Measurements from ENCODE around the gene YPEL2.

YPEL2 gene

GRCh38 chr17:59396134-59396826 is 64.8 kb downstream of the YPEL2 start:
- peaks cover 6 to 53% (median 25%) of the 10 kb centered on the region in 4 experiments for H3K36me3 ChIP-seq (ENCODE audit: control insufficient read depth in 4 of 4, insufficient read depth in 4 of 4, low read length in 3 of 4)
- no peak for DNase-seq
- no peak overlapping the region for H3K4me3 ChIP-seq (ENCODE audit: control insufficient read depth in 1 of 7, extremely low read depth in 1 of 7, insufficient read depth in 4 of 7, low read depth in 2 of 7, low read length in 6 of 7)
- H3K27ac ChIP-seq (ENCODE audit: insufficient read depth in 1 of 2, low read depth in 1 of 2, low read length in 2 of 2, poor library complexity in 1 of 2, severe bottlenecking in 2 of 2): no peak overlapping the region
- CTCF ChIA-PET: interaction anchor here (1.2 kb wide), 1 partner anchor 33 kb away, joined by 3 read pairs; no protein-coding TSS in a partner anchor
- WGBS (ENCODE audit: insufficient coverage): 97% methylated on average over 7 of the region's 9 CpGs
- no peaks in the 10 kb centered on the region for H3K27me3 ChIP-seq (replicated peaks in 2 of 5; ENCODE audit: control insufficient read depth in 4 of 5, insufficient read depth in 5 of 5, low read length in 4 of 5)
- H3K4me1 ChIP-seq (ENCODE audit: control extremely low read depth in 1 of 4, control insufficient read depth in 4 of 4, insufficient read depth in 4 of 4, low read length in 3 of 4): no peaks in the 10 kb centered on the region
- no peaks in the 10 kb centered on the region for H3K9me3 ChIP-seq (ENCODE audit: control extremely low read depth in 1 of 5, control insufficient read depth in 4 of 5, insufficient read depth in 2 of 5, low read depth in 1 of 5, low read length in 4 of 5)
- POLR2A ChIA-PET: interaction anchor here (0.7 kb wide), 1 partner anchor 11 kb away, joined by 3 read pairs; no protein-coding TSS in a partner anchor

- DNase-seq: no peak
- no peaks in the 10 kb centered on the region for H3K27me3 ChIP-seq (replicated peaks in 2 of 5; ENCODE audit: control insufficient read depth in 4 of 5, insufficient read depth in 5 of 5, low read length in 4 of 5)
- no peak overlapping the region for H3K4me3 ChIP-seq (ENCODE audit: control insufficient read depth in 1 of 7, extremely low read depth in 1 of 7, insufficient read depth in 4 of 7, low read depth in 2 of 7, low read length in 6 of 7)
- ChIA-PET POLR2A (no interaction called here), CTCF (interaction anchor here (0.8 kb wide), 1 partner anchor 8 kb away, joined by 3 read pairs; no protein-coding TSS in a partner anchor)
- H3K27ac ChIP-seq (ENCODE audit: insufficient read depth in 1 of 2, low read depth in 1 of 2, low read length in 2 of 2, poor library complexity in 1 of 2, severe bottlenecking in 2 of 2): no peak overlapping the region
- no peaks in the 10 kb centered on the region for H3K9me3 ChIP-seq (ENCODE audit: control extremely low read depth in 1 of 5, control insufficient read depth in 4 of 5, insufficient read depth in 2 of 5, low read depth in 1 of 5, low read length in 4 of 5)
- peaks cover 6 to 47% (median 23%) of the 10 kb centered on the region in 4 experiments for H3K36me3 ChIP-seq (ENCODE audit: control insufficient read depth in 4 of 4, insufficient read depth in 4 of 4, low read length in 3 of 4)
- no peaks in the 10 kb centered on the region for H3K4me1 ChIP-seq (ENCODE audit: control extremely low read depth in 1 of 4, control insufficient read depth in 4 of 4, insufficient read depth in 4 of 4, low read length in 3 of 4)
- WGBS (ENCODE audit: insufficient coverage): 100% methylated on average over 8 of the region's 15 CpGs
Measured at GRCh38 chr17:59397316-59398073, 66.0 kb downstream of the YPEL2 start.

- WGBS (ENCODE audit: insufficient coverage): 100% methylated on average over 5 of the region's 7 CpGs
- POLR2A ChIA-PET: no interaction called here
- CTCF ChIA-PET: no interaction called here
Measured at GRCh38 chr17:59399914-59400313, 68.5 kb downstream of the YPEL2 start.

DNA sequence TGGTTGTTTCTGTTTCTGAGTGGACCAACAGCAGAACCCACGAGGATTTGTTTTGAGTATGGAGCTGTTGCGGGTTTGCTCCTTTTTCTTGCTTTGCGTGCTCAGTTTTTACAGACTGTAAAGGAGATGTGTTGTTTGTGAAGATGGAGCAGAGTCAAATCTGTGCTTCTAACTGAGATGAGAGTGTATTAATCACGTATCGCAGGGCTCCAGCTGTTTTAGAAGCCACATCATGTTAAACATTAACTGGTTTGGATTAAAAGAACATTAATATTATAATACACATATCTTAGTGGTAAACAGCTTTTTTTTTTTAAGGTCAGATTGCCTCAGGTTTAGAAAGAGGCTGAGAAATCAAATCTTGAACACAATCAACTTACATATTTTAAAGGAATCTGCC is 69.4 kb downstream of the YPEL2 start:
- H3K4me1 ChIP-seq (ENCODE audit: control extremely low read depth in 1 of 4, control insufficient read depth in 4 of 4, insufficient read depth in 4 of 4, low read length in 3 of 4): no peaks in the 10 kb centered on the region
- CTCF ChIA-PET: interaction anchor here (0.6 kb wide), 1 partner anchor 30 kb away, joined by 4 read pairs; no protein-coding TSS in a partner anchor
- WGBS (ENCODE audit: insufficient coverage): no CpG with 5 or more reads among the region's 5 CpGs

More at GRCh38 chr17:59399914-59400313, 68.5 kb downstream of the YPEL2 start:
- H3K27me3 ChIP-seq (replicated peaks in 2 of 5; ENCODE audit: control insufficient read depth in 4 of 5, insufficient read depth in 5 of 5, low read length in 4 of 5): no peaks in the 10 kb centered on the region
- H3K36me3 ChIP-seq (ENCODE audit: control insufficient read depth in 4 of 4, insufficient read depth in 4 of 4, low read length in 3 of 4): peaks cover 6 to 45% (median 20%) of the 10 kb centered on the region in 4 experiments
- no peak overlapping the region for H3K4me3 ChIP-seq (ENCODE audit: control insufficient read depth in 1 of 7, extremely low read depth in 1 of 7, insufficient read depth in 4 of 7, low read depth in 2 of 7, low read length in 6 of 7)
- no peak for DNase-seq
- H3K9me3 ChIP-seq (ENCODE audit: control extremely low read depth in 1 of 5, control insufficient read depth in 4 of 5, insufficient read depth in 2 of 5, low read depth in 1 of 5, low read length in 4 of 5): no peaks in the 10 kb centered on the region
- no peaks in the 10 kb centered on the region for H3K4me1 ChIP-seq (ENCODE audit: control extremely low read depth in 1 of 4, control insufficient read depth in 4 of 4, insufficient read depth in 4 of 4, low read length in 3 of 4)
- no peak overlapping the region for H3K27ac ChIP-seq (ENCODE audit: insufficient read depth in 1 of 2, low read depth in 1 of 2, low read length in 2 of 2, poor library complexity in 1 of 2, severe bottlenecking in 2 of 2)

DNA sequence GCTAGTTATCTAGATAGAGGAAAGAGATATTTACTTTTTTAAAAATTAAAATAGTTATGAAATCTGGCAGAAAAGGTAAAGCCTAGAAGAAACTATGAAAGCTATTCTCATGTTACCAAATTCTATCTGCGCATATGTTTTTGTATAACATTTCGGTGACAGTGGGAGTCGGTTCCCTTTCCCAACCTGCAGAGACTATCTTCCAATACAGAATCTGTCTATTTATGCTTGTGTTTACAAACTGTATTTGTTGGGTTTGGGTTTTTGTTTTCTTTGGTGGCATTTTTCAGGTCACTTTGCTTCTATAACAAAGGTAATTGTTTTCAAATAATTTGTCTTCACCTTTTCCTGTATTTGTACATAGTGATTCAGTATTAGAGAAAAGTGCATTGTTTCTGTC is 69.8 kb downstream of the YPEL2 start:
- ChIA-PET POLR2A (no interaction called here), CTCF (interaction anchor here (1.1 kb wide), 1 partner anchor 40 kb away, joined by 4 read pairs; no protein-coding TSS in a partner anchor)
- 100% methylated on average over 1 of the region's 3 CpGs for WGBS (ENCODE audit: insufficient coverage)
- Histone ChIP-seq H3K9me3 (ENCODE audit: control extremely low read depth in 1 of 5, control insufficient read depth in 4 of 5, insufficient read depth in 2 of 5, low read depth in 1 of 5, low read length in 4 of 5) (no peaks in the 10 kb centered on the region), H3K27ac (ENCODE audit: insufficient read depth in 1 of 2, low read depth in 1 of 2, low read length in 2 of 2, poor library complexity in 1 of 2, severe bottlenecking in 2 of 2) (no peak overlapping the region), H3K4me3 (ENCODE audit: control insufficient read depth in 1 of 7, extremely low read depth in 1 of 7, insufficient read depth in 4 of 7, low read depth in 2 of 7, low read length in 6 of 7) (no peak overlapping the region), H3K36me3 (ENCODE audit: control insufficient read depth in 4 of 4, insufficient read depth in 4 of 4, low read length in 3 of 4) (peaks cover 8 to 42% (median 17%) of the 10 kb centered on the region in 4 experiments), H3K27me3 (replicated peaks in 2 of 5; ENCODE audit: control insufficient read depth in 4 of 5, insufficient read depth in 5 of 5, low read length in 4 of 5) (no peaks in the 10 kb centered on the region), H3K4me1 (ENCODE audit: control extremely low read depth in 1 of 4, control insufficient read depth in 4 of 4, insufficient read depth in 4 of 4, low read length in 3 of 4) (no peaks in the 10 kb centered on the region)
- no peak for DNase-seq

More for the DNA sequence above, 69.4 kb downstream of the YPEL2 start:
- Histone ChIP-seq H3K9me3 (ENCODE audit: control extremely low read depth in 1 of 5, control insufficient read depth in 4 of 5, insufficient read depth in 2 of 5, low read depth in 1 of 5, low read length in 4 of 5) (no peaks in the 10 kb centered on the region), H3K27ac (ENCODE audit: insufficient read depth in 1 of 2, low read depth in 1 of 2, low read length in 2 of 2, poor library complexity in 1 of 2, severe bottlenecking in 2 of 2) (no peak overlapping the region), H3K27me3 (replicated peaks in 2 of 5; ENCODE audit: control insufficient read depth in 4 of 5, insufficient read depth in 5 of 5, low read length in 4 of 5) (no peaks in the 10 kb centered on the region), H3K4me3 (ENCODE audit: control insufficient read depth in 1 of 7, extremely low read depth in 1 of 7, insufficient read depth in 4 of 7, low read depth in 2 of 7, low read length in 6 of 7) (no peak overlapping the region), H3K36me3 (ENCODE audit: control insufficient read depth in 4 of 4, insufficient read depth in 4 of 4, low read length in 3 of 4) (peaks cover 6 to 42% (median 17%) of the 10 kb centered on the region in 4 experiments)
- POLR2A ChIA-PET: no interaction called here
- DNase-seq: no peak

DNA sequence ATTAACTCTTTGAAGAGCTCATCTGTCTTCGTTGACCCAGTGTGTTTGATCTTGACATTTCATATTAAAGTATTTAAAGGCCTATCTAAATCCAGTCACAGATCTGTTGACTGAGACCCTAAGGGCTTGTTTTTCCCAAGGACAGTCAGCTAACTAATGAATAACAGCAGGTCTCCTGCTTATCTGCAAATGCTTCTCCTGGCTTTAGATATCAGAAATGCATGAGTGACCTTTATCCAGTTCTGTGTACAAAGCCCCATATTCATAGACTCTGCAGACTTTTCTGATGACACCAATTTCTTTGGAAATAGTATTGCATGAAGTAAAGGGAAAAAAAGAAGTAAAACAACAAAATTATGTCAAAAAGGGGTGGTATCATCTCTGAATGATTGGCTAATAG is 70.3 kb downstream of the YPEL2 start:
- POLR2A ChIA-PET: interaction anchor here (0.6 kb wide), 1 partner anchor 1198 kb away, joined by 3 read pairs; the partner anchor contains the start of gene PPM1D
- CTCF ChIA-PET: interaction anchor here (1.1 kb wide), 1 partner anchor 40 kb away, joined by 4 read pairs; no protein-coding TSS in a partner anchor
- peaks cover 8 to 37% (median 16%) of the 10 kb centered on the region in 4 experiments for H3K36me3 ChIP-seq (ENCODE audit: control insufficient read depth in 4 of 4, insufficient read depth in 4 of 4, low read length in 3 of 4)
- no CpG with 5 or more reads among the region's 1 CpG for WGBS (ENCODE audit: insufficient coverage)
- H3K4me1 ChIP-seq (ENCODE audit: control extremely low read depth in 1 of 4, control insufficient read depth in 4 of 4, insufficient read depth in 4 of 4, low read length in 3 of 4): no peaks in the 10 kb centered on the region
- no peaks in the 10 kb centered on the region for H3K27me3 ChIP-seq (replicated peaks in 2 of 5; ENCODE audit: control insufficient read depth in 4 of 5, insufficient read depth in 5 of 5, low read length in 4 of 5)
- H3K9me3 ChIP-seq (ENCODE audit: control extremely low read depth in 1 of 5, control insufficient read depth in 4 of 5, insufficient read depth in 2 of 5, low read depth in 1 of 5, low read length in 4 of 5): no peaks in the 10 kb centered on the region
- no peak overlapping the region for H3K27ac ChIP-seq (ENCODE audit: insufficient read depth in 1 of 2, low read depth in 1 of 2, low read length in 2 of 2, poor library complexity in 1 of 2, severe bottlenecking in 2 of 2)
- H3K4me3 ChIP-seq (ENCODE audit: control insufficient read depth in 1 of 7, extremely low read depth in 1 of 7, insufficient read depth in 4 of 7, low read depth in 2 of 7, low read length in 6 of 7): no peak overlapping the region
- no peak for DNase-seq

DNA sequence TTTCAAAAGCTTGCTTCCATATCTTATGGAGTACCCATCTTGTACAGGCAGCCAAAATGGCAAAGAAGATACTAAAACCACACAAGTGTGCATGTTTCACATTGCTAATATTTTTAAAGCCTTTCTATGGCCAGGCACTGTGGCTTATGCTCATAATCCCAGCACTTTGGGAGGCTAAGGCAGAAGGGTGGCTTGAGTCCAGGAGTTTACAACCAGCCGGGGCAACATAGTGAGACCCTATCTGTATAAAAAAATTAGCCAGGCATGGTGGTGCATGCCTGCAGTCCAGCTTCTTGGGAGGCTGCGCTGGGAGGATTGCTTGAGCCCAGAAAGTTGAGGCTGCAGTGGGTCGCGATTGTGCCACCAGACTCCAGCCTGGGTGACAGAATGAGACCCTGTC is 71.3 kb downstream of the YPEL2 start:
- H3K27me3 ChIP-seq (replicated peaks in 2 of 5; ENCODE audit: control insufficient read depth in 4 of 5, insufficient read depth in 5 of 5, low read length in 4 of 5): no peaks in the 10 kb centered on the region
- 100% methylated on average over 4 of the region's 4 CpGs for WGBS (ENCODE audit: insufficient coverage)
- no peak for DNase-seq
- no peaks in the 10 kb centered on the region for H3K9me3 ChIP-seq (ENCODE audit: control extremely low read depth in 1 of 5, control insufficient read depth in 4 of 5, insufficient read depth in 2 of 5, low read depth in 1 of 5, low read length in 4 of 5)
- POLR2A ChIA-PET: no interaction called here
- H3K27ac ChIP-seq (ENCODE audit: insufficient read depth in 1 of 2, low read depth in 1 of 2, low read length in 2 of 2, poor library complexity in 1 of 2, severe bottlenecking in 2 of 2): no peak overlapping the region
- CTCF ChIA-PET: no interaction called here
- H3K4me3 ChIP-seq (ENCODE audit: control insufficient read depth in 1 of 7, extremely low read depth in 1 of 7, insufficient read depth in 4 of 7, low read depth in 2 of 7, low read length in 6 of 7): no peak overlapping the region
- H3K36me3 ChIP-seq (ENCODE audit: control insufficient read depth in 4 of 4, insufficient read depth in 4 of 4, low read length in 3 of 4): peaks cover 3 to 27% (median 9%) of the 10 kb centered on the region in 4 experiments
- H3K4me1 ChIP-seq (ENCODE audit: control extremely low read depth in 1 of 4, control insufficient read depth in 4 of 4, insufficient read depth in 4 of 4, low read length in 3 of 4): no peaks in the 10 kb centered on the region
